ENCODE data around the gene FUT8. TPM values are rescaled to one million over a fixed set of nuclear protein-coding genes. Genes with fewer than 3 reads are reported as not detected.

Gene FUT8
- total and polyA plus RNA-seq, 2 experiments from 2014 or later: 26.6 to 67.5 TPM

DNA sequence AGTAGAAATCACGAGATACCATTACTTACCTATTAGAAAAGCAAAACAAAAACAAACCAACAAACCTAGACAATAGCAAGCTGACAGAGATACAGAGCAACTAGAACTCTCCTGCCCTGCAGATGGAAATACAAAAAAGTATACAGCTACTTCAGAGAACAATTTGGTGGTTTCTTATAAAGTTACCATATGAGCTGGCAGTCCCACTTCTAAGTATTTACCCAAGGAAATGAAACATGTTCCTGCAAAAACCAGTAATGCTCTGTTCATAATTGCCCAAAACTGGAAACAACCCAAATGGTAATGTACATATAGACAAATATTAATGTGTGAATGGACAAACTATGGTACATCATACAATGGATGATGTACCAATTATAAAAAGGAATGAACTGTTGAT, 31.7 kb downstream of the FUT8 start:
- TF ChIP-seq EZH2phosphoT487 (IDR thresholded peaks at IDR 0.05; ENCODE audit: low read depth, severe bottlenecking, unreplicated experiment) (no peak), EZH2 (IDR thresholded peaks at IDR 0.05; ENCODE audit: borderline replicate concordance) (no peak)
- TF ChIP-seq, protein P1, sequence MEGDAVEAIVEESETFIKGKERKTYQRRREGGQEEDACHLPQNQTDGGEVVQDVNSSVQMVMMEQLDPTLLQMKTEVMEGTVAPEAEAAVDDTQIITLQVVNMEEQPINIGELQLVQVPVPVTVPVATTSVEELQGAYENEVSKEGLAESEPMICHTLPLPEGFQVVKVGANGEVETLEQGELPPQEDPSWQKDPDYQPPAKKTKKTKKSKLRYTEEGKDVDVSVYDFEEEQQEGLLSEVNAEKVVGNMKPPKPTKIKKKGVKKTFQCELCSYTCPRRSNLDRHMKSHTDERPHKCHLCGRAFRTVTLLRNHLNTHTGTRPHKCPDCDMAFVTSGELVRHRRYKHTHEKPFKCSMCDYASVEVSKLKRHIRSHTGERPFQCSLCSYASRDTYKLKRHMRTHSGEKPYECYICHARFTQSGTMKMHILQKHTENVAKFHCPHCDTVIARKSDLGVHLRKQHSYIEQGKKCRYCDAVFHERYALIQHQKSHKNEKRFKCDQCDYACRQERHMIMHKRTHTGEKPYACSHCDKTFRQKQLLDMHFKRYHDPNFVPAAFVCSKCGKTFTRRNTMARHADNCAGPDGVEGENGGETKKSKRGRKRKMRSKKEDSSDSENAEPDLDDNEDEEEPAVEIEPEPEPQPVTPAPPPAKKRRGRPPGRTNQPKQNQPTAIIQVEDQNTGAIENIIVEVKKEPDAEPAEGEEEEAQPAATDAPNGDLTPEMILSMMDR (IDR thresholded peaks at IDR 0.05; ENCODE audit: poor library complexity): no peak
- Histone ChIP-seq H3K36me3 (replicated peaks; ENCODE audit: insufficient read depth, low read depth) (no peaks in the 10 kb centered on the region), H3K27me3 (no peaks in the 10 kb centered on the region), H3K4me3 (no peak overlapping the region), H3K9me3 (ENCODE audit: low read depth) (no peaks in the 10 kb centered on the region), H3K79me2 (peaks cover 64% of the 10 kb centered on the region), H3K4me1 (ENCODE audit: insufficient read depth) (no peaks in the 10 kb centered on the region), H2AFZ (no peak overlapping the region), H4K20me1 (ENCODE audit: insufficient read depth, poor library complexity, severe bottlenecking) (no peaks in the 10 kb centered on the region), H3K4me2 (no peak overlapping the region), H3K27ac (no peak overlapping the region), H3K9me2 (replicated peaks; ENCODE audit: insufficient read depth) (no peaks in the 10 kb centered on the region)
- WGBS (ENCODE audit: low lambda C conversion rate, missing lambda C conversion rate): 94% methylated on average over 1 of the region's 1 CpG
- DNase-seq (ENCODE audit: low spot score): no peak

DNA sequence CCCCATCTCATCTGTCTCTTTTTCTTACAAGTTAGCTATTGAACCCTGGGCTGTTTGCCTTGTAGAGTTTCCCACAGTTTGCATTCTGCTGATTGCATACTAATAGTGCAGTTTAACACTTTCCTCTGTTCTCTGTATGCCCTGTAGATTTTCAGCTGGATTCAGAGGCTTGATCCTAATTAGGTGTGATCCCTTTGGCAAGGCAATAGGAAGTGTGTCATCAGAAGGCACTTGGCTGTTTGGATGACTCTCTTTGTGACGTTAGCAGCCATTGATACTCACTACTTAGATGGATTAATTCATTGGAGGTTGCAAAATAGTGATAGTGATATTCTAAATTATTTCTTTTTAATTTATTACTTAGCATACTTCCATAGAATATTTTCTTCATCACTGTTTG, 33.6 kb downstream of the FUT8 start:
- Histone ChIP-seq H3K4me2 (no peak overlapping the region), H3K4me1 (ENCODE audit: insufficient read depth) (no peaks in the 10 kb centered on the region), H4K20me1 (ENCODE audit: insufficient read depth, poor library complexity, severe bottlenecking) (no peaks in the 10 kb centered on the region), H3K27ac (no peak overlapping the region), H3K9me3 (ENCODE audit: low read depth) (no peaks in the 10 kb centered on the region), H3K79me2 (peaks cover 59% of the 10 kb centered on the region), H3K4me3 (no peak overlapping the region), H3K9me2 (replicated peaks; ENCODE audit: insufficient read depth) (no peaks in the 10 kb centered on the region), H2AFZ (no peak overlapping the region), H3K27me3 (no peaks in the 10 kb centered on the region), H3K36me3 (replicated peaks; ENCODE audit: insufficient read depth, low read depth) (no peaks in the 10 kb centered on the region)
- 77% methylated on average over 1 of the region's 1 CpG for WGBS (ENCODE audit: low lambda C conversion rate, missing lambda C conversion rate)
- DNase-seq (ENCODE audit: low spot score): no peak
- TF ChIP-seq EZH2phosphoT487 (IDR thresholded peaks at IDR 0.05; ENCODE audit: low read depth, severe bottlenecking, unreplicated experiment) (no peak), EZH2 (IDR thresholded peaks at IDR 0.05; ENCODE audit: borderline replicate concordance) (no peak)
- TF ChIP-seq, protein P1 (IDR thresholded peaks at IDR 0.05; ENCODE audit: poor library complexity): no peak

GRCh38 chr14:65449647-65450046, 37.1 kb downstream of the FUT8 start:
- H3K36me3 ChIP-seq (replicated peaks; ENCODE audit: insufficient read depth, low read depth): no peaks in the 10 kb centered on the region
- H3K27me3 ChIP-seq: no peaks in the 10 kb centered on the region
- no peaks in the 10 kb centered on the region for H3K9me3 ChIP-seq (ENCODE audit: low read depth)
- H4K20me1 ChIP-seq (ENCODE audit: insufficient read depth, poor library complexity, severe bottlenecking): no peaks in the 10 kb centered on the region
- no peaks in the 10 kb centered on the region for H3K4me1 ChIP-seq (ENCODE audit: insufficient read depth)
- no peak overlapping the region for H3K4me3 ChIP-seq
- no peak for DNase-seq (ENCODE audit: low spot score)
- TF ChIP-seq, protein P1 (IDR thresholded peaks at IDR 0.05; ENCODE audit: poor library complexity): no peak
- TF ChIP-seq EZH2 (IDR thresholded peaks at IDR 0.05; ENCODE audit: borderline replicate concordance): no peak
- TF ChIP-seq EZH2phosphoT487 (IDR thresholded peaks at IDR 0.05; ENCODE audit: low read depth, severe bottlenecking, unreplicated experiment): no peak
- no peak overlapping the region for H2AFZ ChIP-seq
- no peaks in the 10 kb centered on the region for H3K9me2 ChIP-seq (replicated peaks; ENCODE audit: insufficient read depth)
- no peak overlapping the region for H3K4me2 ChIP-seq
- peaks cover 65% of the 10 kb centered on the region for H3K79me2 ChIP-seq
- WGBS (ENCODE audit: low lambda C conversion rate, missing lambda C conversion rate): 88% methylated on average over 1 of the region's 1 CpG
- H3K27ac ChIP-seq: no peak overlapping the region

Data from hepatocyte (in vitro differentiated cells).